H1 (cell line): ENCODE data around the gene ZNF367. TPM values are rescaled to one million over a fixed set of nuclear protein-coding genes. Genes with fewer than 3 reads are reported as not detected.

Experiments used
- BACH1 ChIP-seq: IDR thresholded peaks from 2 replicates; pipeline ENCODE4 v1.6.1; 2012; ENCODE audit warnings: low read length, improper control_type of control experiment
- KDM5A ChIP-seq: fragments of 200-600 bp; IDR thresholded peaks from 2 replicates; pipeline ENCODE4 v1.7.1; 2012; ENCODE audit warnings: mild to moderate bottlenecking, low read length, inconsistent platforms, mixed read lengths
- NANOG ChIP-seq: IDR thresholded peaks from 2 replicates; pipeline ENCODE4 v1.6.1; 2011; ENCODE audit warnings: low read length, low read depth, mild to moderate bottlenecking, inconsistent platforms; ENCODE audit not compliant: insufficient read depth, poor library complexity, severe bottlenecking
- RXRA ChIP-seq: IDR thresholded peaks from 2 replicates; pipeline ENCODE4 v1.6.1; 2011; ENCODE audit warnings: low read depth, mild to moderate bottlenecking, low read length, moderate library complexity; ENCODE audit not compliant: insufficient read depth
- SIX5 ChIP-seq: IDR thresholded peaks from 2 replicates; pipeline ENCODE4 v1.6.1; 2011; ENCODE audit warnings: mild to moderate bottlenecking, low read depth, low read length
- SP1 ChIP-seq: IDR thresholded peaks from 2 replicates; pipeline ENCODE4 v1.6.1; 2011; ENCODE audit warnings: low read depth, low read length
- SP2 ChIP-seq: IDR thresholded peaks from 2 replicates; pipeline ENCODE4 v1.6.1; 2012; ENCODE audit warnings: mild to moderate bottlenecking, low read length, inconsistent platforms
- SUZ12 ChIP-seq: fragments of 200-600 bp; sonication (generic); IDR thresholded peaks from 2 replicates; pipeline ENCODE4 v1.6.1; 2012; ENCODE audit warnings: mild to moderate bottlenecking, inconsistent platforms, low read length, moderate library complexity, mixed read lengths
- TAF1 ChIP-seq: IDR thresholded peaks from 2 replicates; pipeline ENCODE4 v1.6.1; 2011; ENCODE audit warnings: mild to moderate bottlenecking, low read depth, low read length
- TBP ChIP-seq: IDR thresholded peaks from 2 replicates; pipeline ENCODE4 v1.6.1; 2011; ENCODE audit warnings: low read depth, low read length, improper control_type of control experiment
- polyA plus RNA-seq, 7 experiments: library from polyadenylated mRNA; depleted of rRNA in 3 of 7; stranded (reverse) in 5 of 7; unstranded in 2 of 7; fragments of >200 nt in 5 of 7; fragments of 200-250 nt in 2 of 7; gene quantifications; 1 replicate in 5 of 7; 2 replicates in 1 of 7; 4 replicates in 1 of 7; pipeline versions ENCODE4 v1.2.1 to v1.2.3, GENCODE V29; 2011 to 2013; ENCODE audit warnings: missing spikeins in 2 of 7, mixed read lengths in 2 of 7
- total RNA-seq: library from RNA; stranded (reverse); fragmentation: NEBNext Ultra II Directional; extraction: Animal tissue kit (Norgen Biotek cat#: 25700); gene quantifications from 2 replicates; pipeline ENCODE4 v1.2.1, GENCODE V29; 2021
- TF ChIP-seq, protein P1 (sequence below): fragments of 300-600 bp; sonication (generic); IDR thresholded peaks from 2 replicates; pipeline ENCODE4 v1.7.1; 2012; ENCODE audit warnings: low read length, moderate library complexity, mild to moderate bottlenecking, inconsistent platforms; ENCODE audit not compliant: insufficient replicate concordance

ZNF367 gene
- total and polyA plus RNA-seq, 2 of the 8 experiments (the other 6 are each of a cell fraction or from before 2014, with no cell fraction given): 2.2 to 8.2 TPM

DNA sequence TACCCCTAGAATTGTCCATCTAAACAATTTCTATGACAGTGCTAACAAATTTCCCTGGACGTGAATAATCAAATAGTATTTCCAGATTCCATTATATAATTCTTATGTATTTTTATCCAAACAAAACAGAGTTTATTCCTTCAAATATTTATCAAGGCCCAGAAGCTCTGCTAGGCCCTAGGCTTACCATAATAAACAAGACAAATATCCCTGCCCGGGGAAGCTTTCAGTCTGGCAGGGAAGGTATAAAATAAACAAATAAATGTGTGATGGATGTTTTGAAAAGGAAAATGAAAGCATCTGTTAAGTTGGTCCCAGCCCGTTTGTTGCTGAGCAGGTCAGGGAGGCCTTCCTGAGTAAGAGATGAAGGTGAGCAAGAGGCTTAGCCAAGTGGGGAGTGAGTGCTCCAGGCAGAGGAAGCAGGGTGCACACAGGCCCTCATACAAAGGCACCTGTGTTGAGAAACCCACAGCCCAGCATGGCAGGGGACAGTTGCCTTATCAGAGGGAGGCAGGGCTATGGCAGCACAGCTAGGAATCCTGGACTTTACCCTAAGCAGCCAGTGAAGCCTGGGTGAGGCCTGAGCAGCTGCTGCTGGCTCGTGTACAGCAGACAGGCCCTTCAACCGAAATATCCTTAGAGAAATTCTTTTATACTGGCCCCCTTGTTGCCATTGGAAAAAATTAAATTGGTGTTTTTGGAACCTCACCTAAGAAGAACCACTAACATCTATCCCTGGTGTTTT, 27.0 kb downstream of the ZNF367 start (continued):
- TF ChIP-seq, protein P1, sequence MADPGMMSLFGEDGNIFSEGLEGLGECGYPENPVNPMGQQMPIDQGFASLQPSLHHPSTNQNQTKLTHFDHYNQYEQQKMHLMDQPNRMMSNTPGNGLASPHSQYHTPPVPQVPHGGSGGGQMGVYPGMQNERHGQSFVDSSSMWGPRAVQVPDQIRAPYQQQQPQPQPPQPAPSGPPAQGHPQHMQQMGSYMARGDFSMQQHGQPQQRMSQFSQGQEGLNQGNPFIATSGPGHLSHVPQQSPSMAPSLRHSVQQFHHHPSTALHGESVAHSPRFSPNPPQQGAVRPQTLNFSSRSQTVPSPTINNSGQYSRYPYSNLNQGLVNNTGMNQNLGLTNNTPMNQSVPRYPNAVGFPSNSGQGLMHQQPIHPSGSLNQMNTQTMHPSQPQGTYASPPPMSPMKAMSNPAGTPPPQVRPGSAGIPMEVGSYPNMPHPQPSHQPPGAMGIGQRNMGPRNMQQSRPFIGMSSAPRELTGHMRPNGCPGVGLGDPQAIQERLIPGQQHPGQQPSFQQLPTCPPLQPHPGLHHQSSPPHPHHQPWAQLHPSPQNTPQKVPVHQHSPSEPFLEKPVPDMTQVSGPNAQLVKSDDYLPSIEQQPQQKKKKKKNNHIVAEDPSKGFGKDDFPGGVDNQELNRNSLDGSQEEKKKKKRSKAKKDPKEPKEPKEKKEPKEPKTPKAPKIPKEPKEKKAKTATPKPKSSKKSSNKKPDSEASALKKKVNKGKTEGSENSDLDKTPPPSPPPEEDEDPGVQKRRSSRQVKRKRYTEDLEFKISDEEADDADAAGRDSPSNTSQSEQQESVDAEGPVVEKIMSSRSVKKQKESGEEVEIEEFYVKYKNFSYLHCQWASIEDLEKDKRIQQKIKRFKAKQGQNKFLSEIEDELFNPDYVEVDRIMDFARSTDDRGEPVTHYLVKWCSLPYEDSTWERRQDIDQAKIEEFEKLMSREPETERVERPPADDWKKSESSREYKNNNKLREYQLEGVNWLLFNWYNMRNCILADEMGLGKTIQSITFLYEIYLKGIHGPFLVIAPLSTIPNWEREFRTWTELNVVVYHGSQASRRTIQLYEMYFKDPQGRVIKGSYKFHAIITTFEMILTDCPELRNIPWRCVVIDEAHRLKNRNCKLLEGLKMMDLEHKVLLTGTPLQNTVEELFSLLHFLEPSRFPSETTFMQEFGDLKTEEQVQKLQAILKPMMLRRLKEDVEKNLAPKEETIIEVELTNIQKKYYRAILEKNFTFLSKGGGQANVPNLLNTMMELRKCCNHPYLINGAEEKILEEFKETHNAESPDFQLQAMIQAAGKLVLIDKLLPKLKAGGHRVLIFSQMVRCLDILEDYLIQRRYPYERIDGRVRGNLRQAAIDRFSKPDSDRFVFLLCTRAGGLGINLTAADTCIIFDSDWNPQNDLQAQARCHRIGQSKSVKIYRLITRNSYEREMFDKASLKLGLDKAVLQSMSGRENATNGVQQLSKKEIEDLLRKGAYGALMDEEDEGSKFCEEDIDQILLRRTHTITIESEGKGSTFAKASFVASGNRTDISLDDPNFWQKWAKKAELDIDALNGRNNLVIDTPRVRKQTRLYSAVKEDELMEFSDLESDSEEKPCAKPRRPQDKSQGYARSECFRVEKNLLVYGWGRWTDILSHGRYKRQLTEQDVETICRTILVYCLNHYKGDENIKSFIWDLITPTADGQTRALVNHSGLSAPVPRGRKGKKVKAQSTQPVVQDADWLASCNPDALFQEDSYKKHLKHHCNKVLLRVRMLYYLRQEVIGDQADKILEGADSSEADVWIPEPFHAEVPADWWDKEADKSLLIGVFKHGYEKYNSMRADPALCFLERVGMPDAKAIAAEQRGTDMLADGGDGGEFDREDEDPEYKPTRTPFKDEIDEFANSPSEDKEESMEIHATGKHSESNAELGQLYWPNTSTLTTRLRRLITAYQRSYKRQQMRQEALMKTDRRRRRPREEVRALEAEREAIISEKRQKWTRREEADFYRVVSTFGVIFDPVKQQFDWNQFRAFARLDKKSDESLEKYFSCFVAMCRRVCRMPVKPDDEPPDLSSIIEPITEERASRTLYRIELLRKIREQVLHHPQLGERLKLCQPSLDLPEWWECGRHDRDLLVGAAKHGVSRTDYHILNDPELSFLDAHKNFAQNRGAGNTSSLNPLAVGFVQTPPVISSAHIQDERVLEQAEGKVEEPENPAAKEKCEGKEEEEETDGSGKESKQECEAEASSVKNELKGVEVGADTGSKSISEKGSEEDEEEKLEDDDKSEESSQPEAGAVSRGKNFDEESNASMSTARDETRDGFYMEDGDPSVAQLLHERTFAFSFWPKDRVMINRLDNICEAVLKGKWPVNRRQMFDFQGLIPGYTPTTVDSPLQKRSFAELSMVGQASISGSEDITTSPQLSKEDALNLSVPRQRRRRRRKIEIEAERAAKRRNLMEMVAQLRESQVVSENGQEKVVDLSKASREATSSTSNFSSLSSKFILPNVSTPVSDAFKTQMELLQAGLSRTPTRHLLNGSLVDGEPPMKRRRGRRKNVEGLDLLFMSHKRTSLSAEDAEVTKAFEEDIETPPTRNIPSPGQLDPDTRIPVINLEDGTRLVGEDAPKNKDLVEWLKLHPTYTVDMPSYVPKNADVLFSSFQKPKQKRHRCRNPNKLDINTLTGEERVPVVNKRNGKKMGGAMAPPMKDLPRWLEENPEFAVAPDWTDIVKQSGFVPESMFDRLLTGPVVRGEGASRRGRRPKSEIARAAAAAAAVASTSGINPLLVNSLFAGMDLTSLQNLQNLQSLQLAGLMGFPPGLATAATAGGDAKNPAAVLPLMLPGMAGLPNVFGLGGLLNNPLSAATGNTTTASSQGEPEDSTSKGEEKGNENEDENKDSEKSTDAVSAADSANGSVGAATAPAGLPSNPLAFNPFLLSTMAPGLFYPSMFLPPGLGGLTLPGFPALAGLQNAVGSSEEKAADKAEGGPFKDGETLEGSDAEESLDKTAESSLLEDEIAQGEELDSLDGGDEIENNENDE: no peak
- no peak for TF ChIP-seq SIX5
- TF ChIP-seq TBP: no peak
- TF ChIP-seq SP1: no peak
- no peak for TF ChIP-seq BACH1
- TF ChIP-seq KDM5A: no peak
- no peak for TF ChIP-seq NANOG
- TF ChIP-seq SP2: no peak
- TF ChIP-seq TAF1: no peak
- no peak for TF ChIP-seq SUZ12
- no peak for TF ChIP-seq RXRA
